NCI-H1105 treated with DMSO at 0.1 percent for 48 hours (cell line): Measurements from ENCODE around the gene FUT7.
"Not testable (repeated sequence)": the region's sequence is repeated elsewhere in the genome, so short reads cannot be mapped to it uniquely, and the experiment has no call there.

Source experiments
- DNase-seq: peaks from one replicate; lab custom pipeline; 2025; lab: John Stamatoyannopoulos, UW

The FUT7 gene

DNA sequence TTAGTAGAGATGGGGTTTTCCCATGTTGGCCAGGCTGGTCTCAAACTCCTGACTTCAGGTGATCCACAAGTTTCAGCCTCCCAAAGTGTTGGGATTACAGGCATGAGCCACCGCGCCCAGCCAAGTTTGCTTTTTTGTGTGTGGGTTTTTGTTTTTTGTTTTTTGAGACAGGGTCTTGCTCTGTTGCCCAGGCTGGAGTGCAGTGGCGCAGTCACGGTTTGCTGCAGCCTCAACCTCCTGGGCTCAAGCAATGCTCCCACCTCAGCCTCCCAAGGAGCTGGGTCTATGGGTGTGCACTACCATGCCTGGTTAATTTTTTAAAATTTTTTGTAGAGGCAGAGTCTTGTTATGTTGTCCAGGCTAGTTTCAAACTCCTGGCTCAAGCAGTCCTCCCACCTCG lies 1.6 kb upstream of the FUT7 start:
- not testable (repeated sequence) for DNase-seq

DNA sequence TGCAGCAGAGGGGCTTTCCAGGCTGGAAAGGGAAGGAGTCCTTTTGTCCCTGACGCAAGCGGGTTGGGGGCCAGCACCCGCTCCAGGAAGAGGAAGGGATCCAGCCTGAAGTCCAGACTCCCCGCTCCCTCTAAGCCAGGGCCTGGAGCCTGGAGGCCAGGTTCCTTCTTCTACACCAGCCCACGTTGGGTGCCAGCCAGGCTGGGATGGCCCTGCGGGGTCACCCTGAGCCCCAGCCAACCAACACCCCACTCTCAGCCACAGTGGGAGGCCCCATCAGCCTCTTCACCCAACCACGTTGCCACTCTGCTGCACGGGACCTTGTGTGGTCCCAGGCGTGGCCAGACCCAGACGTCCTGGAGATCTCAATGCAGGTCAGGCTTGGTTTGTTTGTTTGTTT lies 970 bp upstream of the FUT7 start:
- no peak for DNase-seq

DNA sequence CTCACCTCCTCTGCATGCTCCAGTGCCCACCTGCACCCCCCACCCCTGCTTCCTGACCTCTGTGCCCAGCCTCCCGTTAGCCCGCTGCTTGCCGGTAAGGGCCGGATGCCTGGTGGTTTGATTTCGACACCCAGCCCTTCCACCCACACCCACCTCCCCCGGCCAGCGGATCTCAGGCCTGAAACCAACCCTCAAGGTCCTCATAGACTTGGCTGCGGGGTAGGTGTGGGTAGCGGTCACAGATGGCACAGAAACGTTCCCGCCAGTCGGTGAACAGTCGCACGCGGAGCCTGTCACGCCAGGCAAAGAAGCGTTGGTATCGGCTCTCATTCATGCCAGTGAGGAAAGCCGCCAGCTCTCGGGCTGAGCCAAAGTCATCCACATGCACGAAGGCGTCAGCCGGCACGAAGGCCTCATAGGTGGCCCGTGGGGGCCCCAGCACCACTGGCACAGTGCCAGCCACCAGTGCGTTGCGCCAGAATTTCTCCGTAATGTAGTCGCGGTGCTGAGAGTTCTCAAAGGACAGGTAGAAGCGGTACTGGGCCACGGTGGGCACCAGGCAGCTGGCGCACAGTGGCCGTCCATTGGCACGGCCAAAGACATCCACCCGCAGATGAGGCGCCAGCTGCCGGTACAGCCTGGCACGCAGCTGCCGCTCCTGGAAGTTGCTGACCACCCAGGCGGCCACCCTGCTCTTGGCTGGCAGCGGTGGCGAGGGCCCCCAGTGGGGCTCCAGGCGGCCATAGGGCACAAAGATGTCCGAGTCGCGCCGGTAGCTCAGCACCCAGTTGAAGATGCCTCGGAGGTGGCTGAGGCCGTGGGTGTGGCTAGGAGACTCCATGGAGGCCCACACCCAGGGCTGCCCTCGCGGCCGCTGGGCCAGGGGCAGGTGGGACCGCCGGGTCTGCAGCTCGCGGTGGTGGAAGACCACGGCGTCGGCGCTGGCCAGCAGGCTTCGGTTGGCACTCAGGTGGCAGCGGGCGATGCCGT lies 1.1 kb downstream of the FUT7 start:
- no peak for DNase-seq

DNA sequence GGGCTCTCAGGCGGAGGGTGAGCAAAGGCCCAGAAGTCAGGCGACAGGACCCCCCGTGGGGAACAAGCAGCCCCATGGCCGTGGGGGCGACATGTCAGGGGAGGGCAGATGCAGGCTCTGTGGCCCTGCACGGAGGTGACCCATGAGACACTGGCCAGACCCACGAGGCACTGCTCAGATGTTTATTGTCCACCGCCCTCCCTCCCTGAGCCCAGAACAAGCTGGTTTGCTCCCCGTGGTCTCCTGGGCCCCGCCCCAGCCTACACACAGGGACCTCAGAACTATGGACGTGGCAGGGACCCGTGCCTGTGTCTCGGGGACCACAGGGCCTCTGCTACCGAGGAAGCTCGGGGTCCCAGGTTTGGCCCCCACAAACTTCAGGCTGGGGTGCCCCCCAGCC lies 1.9 kb downstream of the FUT7 start:
- DNase-seq = no peak

DNA sequence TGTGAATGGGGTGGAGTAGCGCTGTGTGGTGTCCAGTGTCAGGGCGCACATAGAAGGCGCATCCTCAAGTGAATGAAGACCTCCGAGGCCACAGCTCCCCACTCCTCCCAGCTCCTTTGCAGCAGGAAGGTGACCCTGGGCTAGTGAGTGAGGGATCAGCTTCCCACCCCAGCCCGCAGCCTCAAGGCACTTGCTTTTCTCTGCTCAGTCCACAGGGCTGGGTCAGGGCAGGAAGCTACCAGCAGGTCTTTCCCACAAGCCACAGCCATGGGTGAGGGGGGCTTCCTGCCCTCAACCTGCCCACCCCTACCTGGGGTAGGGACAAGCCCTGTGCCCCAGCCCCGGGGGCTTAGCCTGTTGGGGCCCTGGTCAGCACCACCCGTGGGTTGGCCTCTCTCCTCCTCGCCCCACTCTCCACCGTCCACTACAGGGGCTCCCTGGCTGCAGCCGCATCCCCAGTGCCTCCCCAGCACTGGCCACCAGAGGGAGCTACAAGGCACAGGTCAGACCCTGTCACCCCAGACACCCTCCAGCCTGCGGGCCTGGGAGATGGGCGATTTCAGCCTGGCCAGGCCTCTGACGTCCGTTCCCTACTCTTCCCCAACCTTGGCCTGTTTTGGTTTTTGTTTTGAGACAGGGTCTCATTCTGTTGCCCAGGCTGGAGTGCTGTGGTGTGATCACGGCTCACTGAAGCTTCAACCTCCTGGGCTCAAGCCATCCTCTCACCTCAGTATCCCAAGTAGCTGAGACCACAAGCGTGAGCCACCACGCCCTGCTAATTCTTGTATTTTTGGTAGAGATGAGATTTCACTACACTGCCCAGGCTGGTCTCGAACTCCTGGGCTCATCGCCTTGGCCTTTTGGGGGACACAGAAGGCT lies 2.6 kb downstream of the FUT7 start:
- peak; percentile 8 for DNase-seq

DNA sequence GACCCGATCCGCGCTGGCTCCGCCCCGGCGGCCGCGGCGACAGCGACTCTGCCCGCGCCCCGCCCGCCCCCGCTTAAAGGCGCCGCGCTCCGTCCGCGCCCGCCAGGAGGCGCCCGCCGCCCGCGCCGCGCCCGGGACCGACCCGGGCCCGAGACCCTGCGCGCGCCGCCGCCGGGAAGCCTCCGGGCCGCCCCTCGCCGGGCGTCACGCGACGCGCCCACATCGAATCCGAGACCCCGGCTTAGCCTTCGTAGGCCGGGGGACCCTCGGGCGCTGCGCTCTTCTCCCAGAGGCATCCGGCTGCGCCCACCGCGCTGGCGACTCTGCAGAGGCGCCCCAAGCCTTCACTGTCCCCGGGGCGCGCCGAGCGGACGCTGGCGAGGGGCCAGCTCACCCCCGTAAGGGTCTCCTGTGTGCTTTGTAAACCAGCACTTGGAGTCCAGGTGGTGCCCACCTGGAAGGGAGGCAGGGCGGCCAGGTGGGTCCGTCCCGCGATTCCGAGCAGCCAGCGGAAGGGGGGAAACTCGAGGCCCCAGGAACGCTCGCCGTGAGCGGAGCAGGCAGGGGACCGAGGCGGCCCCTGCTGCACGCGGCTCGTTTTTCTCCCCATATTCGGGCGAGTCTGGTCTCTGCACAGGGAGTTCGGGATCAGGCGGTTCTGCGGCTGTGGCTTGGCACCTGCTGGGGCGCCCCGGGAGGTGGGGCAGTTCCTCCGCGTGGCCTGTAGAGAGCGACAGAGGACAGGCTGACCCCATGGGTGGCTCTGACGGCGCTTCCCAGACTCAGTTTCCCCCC lies 3.4 kb downstream of the FUT7 start:
- peak; percentile 20 for DNase-seq

DNA sequence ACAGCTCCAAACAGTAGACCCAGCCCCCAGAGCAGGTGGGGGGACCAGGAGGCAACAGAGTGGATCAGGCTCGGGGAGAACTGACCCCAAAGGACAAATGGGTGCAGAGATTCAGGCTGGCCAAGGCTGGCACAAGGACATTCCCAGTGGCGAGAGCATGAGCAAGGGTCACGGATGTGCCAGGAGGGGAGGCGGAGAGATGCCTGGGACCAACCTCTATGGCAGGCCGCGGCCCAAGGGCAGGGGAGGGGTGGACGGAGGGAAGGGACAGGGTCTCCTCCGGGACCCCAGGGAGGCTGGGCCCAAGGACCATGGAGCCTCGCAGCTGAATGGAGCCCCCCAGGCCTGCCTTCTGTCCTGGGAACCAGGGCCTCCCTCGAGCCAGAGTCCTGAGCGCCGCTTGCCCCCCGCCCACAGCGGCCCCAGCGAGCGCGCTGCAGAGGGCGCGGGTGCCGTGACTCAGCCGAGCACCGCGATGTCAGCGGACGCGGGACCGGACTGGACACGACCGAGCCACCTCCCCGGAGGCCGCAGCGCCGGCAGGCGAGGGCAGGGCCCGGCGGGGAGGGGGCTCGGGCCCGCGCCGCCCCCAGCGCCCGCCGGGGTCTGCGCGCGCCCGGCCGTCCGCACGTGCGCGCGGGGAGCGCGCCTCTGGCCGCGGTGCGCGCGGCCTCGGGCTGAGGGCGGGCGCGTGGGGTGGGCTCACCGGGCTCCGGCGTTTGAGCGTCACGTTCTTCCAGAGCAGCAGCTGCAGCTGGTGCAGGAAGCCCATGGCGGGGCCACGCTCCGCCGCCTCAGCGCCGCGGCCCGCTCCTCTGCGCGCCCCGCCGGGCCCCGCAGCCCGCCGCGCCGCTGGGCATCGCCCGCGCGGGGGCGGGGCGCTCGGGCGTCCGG lies 4.3 kb downstream of the FUT7 start, which contains the start of gene ABCA2:
TSS of gene ABCA2 (minus strand) at position 869 of the 894 bp plus-strand sequence. CDS start at position 772, 97 bp downstream.
- DNase-seq = no peak

DNA sequence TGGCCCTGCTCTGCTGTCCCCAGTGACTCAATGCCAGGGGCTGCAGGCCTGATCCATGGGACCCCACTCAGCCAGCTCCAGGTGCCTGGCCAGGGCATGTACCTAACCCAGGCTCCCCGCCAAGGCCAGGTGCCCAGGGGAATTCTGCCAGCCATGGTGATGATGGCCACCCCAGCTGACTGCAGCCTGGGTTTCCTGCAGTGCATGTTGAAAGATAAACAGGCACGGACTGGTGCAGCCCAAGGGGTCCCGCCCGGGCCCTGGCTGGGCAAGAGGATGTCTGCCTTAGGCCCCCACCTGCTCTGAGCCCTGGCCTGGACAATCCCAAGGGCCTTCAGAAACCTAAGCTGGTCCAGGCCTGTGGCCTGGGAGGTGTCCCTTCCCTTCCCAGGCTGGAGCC lies 5.1 kb downstream of the FUT7 start:
- DNase-seq = no peak

DNA sequence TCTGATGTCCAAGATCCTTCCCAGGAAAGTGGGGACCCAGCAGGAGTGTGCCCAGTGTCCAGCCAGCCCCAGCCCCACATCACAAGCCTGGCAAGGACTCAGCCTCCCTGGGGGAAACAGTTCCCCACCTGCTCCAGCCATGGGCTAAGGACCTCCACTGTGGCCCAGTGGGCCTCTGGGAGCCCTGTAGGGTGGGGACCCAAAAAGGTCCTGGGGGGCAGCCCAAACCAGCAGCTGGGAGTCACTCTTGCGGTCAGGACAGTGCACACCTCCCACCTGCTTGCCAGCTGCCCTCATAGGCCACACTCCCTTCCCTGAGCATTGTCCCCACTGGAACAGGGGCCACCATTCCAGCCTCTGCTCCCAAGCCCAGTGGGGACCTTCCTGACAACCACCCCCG lies 5.5 kb downstream of the FUT7 start:
- no peak for DNase-seq

DNA sequence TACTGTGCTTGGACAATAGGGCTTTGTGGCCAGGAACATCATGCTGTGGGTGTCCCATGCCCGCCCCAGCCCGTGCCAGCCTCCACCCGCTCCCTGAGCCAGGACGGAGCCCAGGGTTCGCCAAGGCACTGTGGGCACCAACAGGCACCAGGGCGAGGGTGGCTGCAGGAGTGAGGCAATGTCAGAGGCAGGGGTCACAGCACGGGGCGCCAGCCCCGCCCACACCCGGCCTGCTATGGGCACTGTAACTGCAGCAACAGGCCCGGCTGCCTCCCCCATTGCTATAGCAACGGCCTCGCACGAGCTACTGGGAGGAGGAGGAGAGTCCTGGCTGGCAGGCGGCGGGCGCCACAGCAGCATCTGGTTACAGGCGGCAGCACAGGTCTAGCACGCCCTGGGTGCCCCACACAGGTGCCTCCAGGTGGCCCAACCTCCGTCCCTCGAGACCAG lies 6.3 kb downstream of the FUT7 start:
- DNase-seq = peak; percentile 65

DNA sequence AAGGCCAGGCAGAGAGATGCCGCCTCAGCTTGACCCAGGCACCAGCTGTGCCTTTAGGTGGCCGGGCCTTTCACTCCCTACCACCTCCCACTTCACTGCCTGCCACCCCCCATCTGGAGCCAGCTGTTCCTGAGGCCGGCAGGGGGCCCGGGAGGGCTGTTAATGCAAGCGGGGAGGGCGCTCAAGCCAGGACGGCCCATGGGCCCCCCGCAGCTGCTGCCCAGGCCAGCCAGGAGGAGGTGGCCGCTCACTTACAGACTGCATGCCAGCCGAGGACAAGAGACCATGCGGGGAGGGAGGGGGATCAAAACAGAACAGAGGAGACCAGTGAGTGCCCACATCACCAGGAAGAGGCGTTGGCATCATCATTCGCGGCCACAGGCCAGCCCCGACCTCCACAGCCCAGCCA lies 8.3 kb downstream of the FUT7 start:
- DNase-seq = no peak

DNA sequence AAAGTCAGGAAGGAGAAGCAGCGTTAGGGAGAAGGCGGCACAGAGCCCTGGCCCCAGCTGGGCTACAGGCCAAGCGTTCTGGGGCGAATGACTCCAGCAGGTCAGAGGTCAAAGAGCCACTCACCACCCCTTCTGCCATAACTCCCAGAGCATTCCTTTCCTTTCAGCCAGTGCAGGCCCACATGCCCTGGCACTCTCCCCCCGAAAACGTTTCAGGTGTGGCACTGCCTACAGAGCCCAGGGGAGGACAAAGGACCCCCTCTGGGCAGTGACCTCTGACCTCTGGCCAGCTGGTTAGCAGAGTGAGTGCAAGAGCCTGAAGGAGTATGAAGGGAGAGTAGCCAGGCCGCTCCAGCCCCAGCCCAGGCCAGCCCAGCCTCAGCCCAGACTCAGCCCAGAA lies 8.7 kb downstream of the FUT7 start:
- DNase-seq = no peak

DNA sequence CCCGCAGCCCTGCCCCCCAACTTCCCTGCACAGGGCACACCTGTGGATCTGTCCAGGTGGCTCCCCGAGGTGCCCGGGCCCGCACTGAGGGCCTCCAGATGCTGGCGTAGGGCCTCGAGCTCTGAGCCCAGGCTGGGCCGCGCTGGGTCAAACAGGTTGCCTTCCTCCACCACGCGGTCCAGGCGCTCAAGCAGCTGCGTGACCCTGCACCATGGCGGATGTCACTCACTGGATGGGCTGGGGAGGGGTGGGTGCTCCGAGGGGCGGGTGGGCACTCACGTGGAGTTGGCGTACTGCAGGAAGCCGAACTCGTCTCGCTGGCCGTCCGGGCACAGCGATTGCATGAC lies 9.3 kb downstream of the FUT7 start:
- DNase-seq = no peak

DNA sequence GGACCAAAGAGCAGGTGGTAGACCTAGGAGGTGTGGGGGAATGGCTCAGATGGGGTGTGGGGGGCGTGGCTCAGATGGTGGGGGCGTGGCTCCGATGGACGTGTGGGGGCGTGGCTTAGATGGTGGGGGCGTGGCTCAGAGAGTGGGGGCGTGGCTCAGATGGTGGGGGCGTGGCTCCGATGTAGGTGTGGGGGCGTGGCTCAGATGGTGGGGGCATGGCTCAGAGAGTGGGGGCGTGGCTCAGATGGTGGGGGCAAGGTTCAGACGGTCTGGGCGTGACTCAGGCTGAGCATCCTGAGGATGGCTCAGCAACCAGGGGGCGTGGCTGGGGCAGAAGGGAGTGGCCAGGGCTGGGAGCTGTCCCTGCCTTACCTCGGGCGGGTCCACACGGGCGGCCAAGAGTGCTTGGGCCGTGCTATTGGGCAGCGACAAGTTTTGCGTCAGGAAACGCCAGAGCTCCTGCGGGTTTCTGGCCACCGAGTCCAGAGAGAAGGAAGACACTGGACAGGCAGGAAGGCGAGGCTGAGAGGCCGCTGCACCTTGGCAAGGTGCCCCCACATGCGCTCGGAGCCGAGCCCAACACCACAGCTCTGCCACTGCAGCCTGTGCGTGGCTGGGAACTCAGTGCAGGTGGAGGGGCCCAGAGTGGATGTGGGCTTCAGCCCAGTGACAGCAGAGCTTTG lies 9.8 kb downstream of the FUT7 start:
- no peak for DNase-seq

DNA sequence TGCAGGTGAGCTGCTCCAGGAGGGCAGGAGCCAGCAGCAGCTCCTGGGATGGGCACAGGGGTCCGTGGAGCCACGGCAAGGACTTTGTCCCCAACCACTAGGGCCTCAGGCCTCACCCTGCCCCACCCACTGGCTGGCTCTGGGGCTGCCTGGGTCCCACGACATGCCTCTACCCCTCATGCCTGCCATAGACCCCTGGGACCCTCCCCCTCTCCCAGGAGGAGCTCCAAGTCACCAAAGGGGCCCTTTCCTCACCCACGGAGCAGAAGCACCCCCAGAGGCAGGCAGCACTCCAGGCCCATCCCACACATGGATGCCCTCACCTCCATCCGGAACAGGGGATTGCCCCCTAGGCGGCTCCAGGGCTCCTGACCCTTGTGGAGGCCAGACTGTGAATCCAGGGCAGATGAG lies 10.3 kb downstream of the FUT7 start:
- DNase-seq = no peak

DNA sequence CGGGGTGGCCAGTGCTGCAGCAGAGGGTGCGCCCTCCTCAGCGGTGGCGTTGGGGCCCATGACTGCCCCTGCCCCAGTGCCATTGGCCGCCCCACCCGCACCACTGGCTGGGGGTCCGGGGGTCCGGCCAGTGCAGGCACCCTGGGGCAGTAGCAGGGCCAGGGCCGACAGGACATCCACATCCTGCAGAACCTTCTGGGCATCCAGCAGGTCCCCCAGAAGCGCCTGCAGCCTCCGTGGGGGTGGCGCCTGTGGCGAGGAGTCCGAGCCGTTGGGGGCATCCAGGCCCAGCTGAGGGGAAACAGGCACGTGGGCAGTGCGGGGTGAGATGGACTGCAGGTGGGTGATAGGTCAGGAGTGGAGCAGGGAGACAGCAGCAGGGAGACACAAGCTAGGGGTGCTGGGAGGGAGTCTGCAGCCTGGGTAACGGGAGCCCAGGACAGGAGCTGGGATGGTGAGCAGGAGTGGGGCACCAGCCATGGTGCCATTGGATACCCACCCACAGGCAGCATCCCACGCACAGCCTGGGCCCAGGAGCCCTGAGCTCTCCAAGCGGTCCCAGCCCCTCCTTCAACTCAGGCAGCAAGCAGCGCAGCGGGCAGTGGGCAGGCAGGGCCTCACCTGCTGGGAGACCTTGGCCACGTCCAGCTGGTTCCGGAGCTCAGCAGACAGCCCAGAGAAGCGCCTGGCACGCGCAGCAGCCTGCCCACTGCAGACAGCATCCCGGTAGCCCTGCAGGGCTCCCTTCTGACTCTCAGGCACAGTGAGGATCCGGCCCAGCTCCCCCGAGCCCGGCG lies 10.9 kb downstream of the FUT7 start:
- DNase-seq = no peak

DNA sequence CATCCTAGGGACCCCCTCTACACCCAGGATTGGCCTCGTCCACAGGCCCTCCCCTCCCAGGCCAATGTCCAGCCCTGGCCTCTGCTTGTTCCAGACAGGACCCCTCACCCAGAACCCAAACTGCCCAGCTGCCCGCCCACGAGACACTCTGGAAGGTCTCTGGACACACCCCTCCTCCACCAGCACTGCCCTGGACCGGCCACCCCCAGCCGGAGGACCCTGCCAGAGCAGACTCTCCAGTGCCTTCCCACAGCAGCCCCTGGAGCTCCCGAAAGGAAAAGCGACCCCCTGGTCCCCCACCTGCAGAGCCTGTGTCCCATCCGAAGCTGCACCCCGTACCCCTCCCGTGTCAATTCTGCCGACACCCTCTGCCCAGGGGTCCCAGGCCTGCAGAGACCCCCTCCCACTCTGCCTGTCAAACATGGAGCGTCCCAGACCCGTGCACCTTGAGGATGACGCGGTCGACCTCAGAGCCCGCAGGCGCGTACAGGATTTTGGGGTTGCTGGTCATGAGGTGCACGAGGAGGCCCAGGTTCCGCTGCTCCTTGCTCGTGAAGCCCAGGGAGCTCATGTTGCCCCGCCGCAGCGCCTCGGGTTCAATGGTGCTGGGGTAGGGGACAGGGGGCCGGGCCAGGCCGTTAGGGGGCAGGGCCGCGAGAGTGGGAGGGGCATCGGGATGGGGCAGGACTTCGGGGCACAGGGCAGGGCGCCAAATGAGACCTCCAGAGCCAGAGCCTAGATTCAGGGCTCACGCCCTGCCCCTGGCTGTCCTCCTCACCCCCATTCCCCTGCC lies 11.8 kb downstream of the FUT7 start:
- DNase-seq = no peak

DNA sequence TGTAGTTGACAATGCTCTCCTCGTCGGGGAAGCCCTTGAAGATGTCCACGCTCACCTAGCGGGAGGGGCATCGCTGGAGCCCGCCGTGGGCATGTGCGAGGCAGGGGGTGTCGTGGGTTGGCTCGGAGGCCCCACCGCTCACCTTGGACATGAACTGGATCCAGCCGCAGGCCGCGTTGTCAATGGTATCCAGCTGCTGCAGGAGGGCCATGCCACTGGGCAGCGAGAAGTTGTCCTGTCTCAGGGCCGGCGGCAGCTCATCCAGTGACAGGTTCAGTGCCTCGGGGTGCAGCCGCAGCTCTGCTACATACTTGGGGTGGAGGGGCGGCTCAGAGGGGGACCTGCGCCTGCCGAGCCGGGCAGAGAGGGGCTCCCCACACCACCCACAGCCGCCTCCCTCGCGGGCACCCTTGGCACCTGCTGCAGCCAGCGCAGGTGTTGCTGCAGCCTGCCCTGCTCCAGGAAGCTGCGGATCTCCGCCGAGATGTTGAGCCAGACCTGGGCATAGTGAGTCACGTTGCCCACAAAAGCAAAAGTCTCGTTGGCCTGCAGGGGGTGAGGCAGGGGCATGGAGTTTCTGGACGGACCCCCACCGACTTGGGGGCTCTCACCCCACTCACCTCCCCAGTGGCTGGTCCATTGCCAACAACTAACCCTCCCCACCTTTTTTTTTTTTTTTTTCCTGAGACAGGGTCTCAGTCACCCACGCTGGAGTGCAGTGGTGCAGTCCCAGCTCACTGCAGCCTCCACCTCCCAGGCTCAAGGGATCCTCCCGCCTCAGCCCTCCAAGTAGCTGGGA lies 12.9 kb downstream of the FUT7 start:
- no peak for DNase-seq
